Posterior vena cava (tissue), 2 donors: ENCODE data around the gene SLC16A5. TPM values are rescaled to one million over a fixed set of nuclear protein-coding genes. Genes with fewer than 3 reads are reported as not detected.
A peak's percentile ranks its signal among the peaks of the same experiment; 100 is the strongest.

ENCODE experiments used
- DNase-seq: peaks from one replicate; pipeline ENCODE4 v3.0.0-alpha.2; 2020; ENCODE audit warnings: low spot score
- intact Hi-C, 2 donors: fragments of 100-400 bp; cut with DNase I; formaldehyde crosslinking; loops; one replicate each; pipeline versions ENCODE4 v1.14.1 to v1.14.2; 2022 to 2023
- total RNA-seq, 2 donors: library from RNA; stranded (reverse); fragmentation: NEBNext Ultra II Directional; extraction: Animal tissue kit (Norgen Biotek cat#: 25700); gene quantifications; one replicate each; pipeline ENCODE4 v1.2.1, GENCODE V29; 2021
- donor health status: DM: yes; HTN: yes; CAD: no.
- donor health status: DM: yes; HTN: yes; CAD: no.

SLC16A5 gene
- total RNA-seq, 2 donors from 2014 or later: 6.1 to 8.1 TPM

DNA sequence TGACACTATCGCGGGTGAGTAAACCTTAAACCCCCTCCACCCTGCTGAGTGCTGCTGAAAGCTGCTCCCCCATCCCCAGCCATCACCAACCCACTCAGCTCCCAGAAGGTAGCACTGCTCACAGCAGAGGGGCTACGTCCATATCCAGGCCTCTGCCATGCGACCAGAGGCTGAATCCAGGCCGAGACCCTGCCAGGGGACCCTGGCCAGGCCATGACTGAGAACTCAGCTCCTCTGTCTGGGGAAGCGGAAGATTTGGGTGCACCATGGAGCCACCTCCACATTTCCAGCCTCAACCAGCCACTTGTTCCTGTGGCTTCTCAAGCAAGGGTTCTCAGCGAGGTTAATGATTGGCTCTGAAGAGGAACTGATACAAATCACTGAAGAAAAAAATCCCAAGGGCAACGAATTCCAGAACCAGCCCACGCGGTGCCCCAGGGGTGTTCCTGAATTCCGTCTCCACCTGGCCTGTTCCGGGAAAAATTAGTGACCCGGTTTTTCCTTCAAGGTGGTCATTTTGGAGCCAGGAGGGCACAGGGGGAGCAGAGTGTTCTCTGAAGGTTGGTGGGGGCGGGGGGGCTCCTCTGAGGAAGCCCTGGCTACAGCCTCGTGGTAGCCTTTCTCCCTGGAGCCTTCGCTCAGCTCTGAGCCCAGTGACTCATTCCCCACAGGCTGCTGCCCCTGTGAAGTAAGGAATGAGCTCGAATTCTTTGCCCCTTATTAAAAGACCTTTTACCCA, 9.3 kb upstream of the SLC16A5 start:
- DNase-seq: no peak
- intact Hi-C loops: loop anchor here in 1 of 2 donors (5.0 kb wide), 1 partner anchor 34 kb away; no protein-coding TSS in a partner anchor

DNA sequence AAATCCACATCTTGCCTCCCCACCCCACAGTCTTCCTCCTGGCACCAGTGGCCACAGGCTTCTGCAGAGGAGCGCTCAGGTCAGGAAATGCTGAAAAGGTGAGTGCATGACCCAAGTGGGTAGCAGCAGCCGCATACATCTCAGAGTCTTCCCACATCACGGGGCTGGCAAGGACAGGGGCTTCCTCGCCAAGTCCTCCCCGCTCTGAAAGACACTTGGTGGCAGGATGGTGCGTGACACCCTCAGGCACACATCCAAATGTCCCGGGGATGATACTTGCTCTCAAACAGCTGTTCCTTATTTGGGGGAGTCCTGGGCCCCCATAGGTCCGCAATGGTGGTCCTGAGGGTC, 8.8 kb upstream of the SLC16A5 start:
- no peak for DNase-seq
- intact Hi-C loops: loop anchor here in 1 of 2 donors (5.0 kb wide), 1 partner anchor 33 kb away; no protein-coding TSS in a partner anchor

- intact Hi-C loops: no loop called here
- no peak for DNase-seq
These were observed 5.9 kb upstream of the SLC16A5 start for GRCh38 chr17:75081611-75082540.

DNA sequence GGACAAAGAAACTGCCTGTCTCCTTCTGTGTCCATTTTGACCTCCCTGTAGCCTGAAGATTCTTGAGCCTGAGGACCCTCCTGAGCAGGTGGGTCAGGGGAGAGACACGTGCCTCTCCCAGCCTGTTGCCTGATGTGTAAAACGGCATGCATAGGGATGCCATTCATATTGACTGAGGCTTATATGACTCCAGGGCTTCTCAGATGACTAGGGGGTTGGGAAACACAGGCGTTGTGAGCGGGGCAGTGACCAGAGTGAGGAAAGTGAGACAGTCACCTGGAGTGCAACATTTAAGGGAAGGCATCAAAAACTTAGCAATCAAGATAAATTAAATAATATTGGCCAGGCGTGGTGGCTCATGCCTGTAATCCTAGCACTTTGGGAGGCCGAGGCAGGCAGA, 5.1 kb upstream of the SLC16A5 start:
- intact Hi-C loops: no loop called here
- DNase-seq: no peak

- no peak for DNase-seq
- intact Hi-C loops: no loop called here
These were observed 3.6 kb upstream of the SLC16A5 start for GRCh38 chr17:75084039-75084660.

DNA sequence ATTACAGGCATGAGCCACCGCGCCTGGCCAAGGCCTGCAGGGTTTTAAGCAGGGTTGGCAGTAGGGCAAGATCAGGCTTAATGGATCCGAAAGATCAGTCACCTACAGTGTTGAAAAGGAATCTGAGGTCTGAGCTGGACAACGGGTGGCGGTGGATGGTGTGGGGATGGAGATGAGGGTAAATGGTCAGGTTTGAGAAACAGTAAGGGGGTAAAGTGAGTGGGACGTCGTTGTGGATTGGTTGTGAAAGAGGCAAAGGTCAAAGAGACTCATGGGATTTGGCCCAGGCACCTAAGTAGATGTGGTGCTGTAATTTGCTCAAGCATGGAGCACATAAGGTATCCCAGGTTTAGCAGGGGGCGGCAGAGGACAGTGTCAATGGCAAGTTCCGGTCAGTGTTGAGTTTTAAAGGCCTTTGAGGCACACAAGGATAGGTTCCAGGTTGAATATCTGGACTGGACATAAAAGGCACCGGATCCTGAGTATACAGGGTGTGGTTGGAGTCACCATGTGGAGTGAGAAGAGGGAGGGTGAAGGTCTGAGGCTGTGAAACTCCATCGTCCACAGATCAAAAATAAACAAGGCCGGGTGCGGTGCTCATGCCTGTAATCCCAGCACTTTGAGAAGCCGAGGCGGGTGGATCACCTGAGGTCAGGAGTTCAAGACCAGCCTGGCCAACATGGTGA, 1.1 kb upstream of the SLC16A5 start:
- intact Hi-C loops: no loop called here
- DNase-seq: no peak

- intact Hi-C loops: no loop called here
- DNase-seq: no peak
These were observed 584 bp upstream of the SLC16A5 start for GRCh38 chr17:75087182-75087557.

GRCh38 chr17:75088465-75089417, 987 bp downstream of the SLC16A5 start:
- intact Hi-C loops: no loop called here
- DNase-seq: no peak

DNA sequence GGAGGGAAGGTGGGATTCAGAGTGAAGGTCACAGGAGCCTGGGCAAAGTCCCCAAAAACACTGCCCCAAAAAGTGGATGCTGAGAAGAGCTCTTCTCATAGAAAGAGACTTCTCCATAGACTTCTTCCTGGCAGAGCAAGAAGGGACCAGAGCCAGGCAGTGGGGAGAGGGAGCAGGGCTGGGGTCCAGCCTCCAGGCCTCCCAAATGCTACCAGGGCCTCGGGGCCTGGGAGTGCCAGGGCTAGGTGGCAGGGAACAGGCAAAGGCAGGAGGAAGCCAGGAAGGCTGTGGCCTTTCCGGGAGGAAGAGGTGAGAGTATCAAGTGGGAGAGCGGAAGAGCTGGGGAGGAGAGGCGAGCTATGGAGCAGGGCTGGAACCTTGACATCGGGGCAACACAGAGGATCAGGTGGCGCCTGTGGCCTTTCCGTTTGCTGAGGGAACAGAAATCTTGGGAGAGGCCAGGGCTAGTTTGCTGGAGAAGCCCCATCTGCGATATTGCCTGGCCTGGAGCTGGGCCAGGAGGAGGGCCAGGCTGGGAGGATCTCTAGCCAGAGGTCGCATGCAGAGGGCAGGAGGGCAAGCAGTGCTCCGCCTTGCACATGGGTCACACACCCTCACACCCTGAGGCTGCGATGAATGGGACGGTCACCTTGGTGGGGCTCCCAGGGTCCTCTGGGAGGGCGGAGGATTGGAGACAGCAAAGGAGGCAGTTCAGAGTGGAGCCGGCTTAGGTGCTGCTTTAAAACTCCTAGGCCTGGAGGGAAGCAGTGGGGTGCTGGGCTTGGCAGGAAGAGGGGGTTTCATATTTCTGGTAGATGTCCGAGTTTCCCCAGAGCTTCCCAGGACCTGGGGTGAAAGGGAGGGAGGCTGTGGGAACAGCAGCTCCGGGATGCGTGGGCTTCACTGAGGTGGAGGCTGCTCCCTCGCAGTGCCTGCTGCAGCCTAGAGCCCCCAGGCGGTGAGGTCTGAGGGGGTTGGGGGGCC, 3.4 kb downstream of the SLC16A5 start:
- intact Hi-C loops: no loop called here
- no peak for DNase-seq

DNA sequence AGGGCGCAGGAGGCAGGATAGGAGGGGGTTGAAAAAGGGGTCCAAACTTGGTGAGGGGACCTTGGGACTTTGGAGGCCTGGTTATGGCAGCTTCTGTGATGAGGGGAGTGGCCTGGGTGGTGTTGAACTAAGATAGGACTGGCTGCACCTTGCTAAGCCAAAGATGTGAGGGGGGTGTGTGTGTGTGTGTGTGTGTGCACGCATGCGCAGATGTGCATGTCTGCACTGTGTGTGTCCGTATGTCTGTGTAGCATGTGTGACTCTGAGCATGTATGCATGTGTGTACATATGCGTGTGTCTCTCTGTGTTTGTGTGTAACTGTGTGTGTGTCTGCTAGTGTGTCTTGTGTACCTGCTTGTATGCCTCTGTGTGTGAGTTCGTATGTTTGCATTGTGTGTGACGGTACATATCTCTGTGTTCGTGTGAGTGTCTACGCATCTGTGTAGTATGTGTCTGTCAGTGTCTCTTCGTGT, 4.1 kb downstream of the SLC16A5 start:
- DNase-seq: no peak
- intact Hi-C loops: no loop called here

DNA sequence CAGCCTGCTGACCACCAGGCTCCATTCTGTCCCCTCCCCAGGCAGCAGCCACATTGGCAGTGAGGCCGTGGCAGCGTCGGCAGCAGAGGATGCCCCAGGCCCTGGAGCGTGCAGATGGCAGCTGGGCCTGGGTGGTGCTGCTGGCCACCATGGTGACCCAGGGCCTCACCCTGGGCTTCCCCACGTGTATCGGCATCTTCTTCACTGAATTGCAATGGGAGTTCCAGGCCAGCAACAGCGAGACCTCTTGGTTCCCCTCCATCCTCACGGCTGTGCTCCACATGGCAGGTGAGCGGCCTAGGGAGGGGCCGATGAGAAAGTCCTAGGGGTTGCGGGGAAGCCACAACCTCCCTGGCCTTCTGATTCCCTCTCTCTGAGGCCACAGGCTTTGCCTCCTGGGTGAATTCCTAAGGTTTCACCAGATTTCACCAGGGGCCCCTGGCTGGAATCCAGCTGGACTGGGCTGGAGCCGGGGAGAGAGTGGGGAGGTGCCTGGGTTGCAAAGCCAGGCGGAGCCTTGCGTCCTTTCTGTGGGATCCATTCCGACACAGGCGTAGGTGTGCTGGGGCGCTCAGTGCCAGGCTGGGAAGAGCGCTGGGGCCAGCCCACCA, 5.9 kb downstream of the SLC16A5 start:
- no peak for DNase-seq
- intact Hi-C loops: no loop called here

- no peak for DNase-seq
- intact Hi-C loops: no loop called here
These were observed 7.2 kb downstream of the SLC16A5 start for GRCh38 chr17:75094871-75095399.

- peak; percentile 87 for DNase-seq
These were observed 8.4 kb downstream of the SLC16A5 start for GRCh38 chr17:75096082-75096625.

GRCh38 chr17:75097865-75098264, 10.1 kb downstream of the SLC16A5 start:
- no peak for DNase-seq
- intact Hi-C loops: no loop called here

More at GRCh38 chr17:75096082-75096625, 8.4 kb downstream of the SLC16A5 start:
- intact Hi-C loops: no loop called here

DNA sequence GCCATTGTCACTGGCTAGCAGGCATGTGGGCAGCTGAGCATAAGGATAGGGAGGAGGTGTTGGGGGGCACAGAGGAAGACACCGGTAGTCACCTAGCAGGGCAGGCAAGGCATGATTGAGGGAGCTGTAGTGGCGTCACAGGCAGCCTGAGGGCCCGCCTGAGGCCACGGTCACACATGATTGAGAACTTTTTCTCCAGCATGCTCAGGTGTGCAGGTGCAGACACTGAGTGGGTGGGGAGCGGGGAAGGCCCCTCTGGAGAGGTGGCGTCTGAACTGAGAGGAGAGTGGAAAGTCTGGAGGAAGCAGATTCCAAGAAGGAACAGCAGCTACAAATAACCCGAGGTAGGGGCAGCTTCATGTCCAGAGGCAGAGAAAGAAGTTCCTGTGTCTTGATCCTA, 11.1 kb downstream of the SLC16A5 start:
- DNase-seq: no peak
- intact Hi-C loops: no loop called here
